GM19043 (cell line): ENCODE data around the gene OR5C1.
"Not testable (repeated sequence)": the region's sequence is repeated elsewhere in the genome, so short reads cannot be mapped to it uniquely, and the experiment has no call there.

Experiments
- ATAC-seq: cut with Tn5 transposase; IDR thresholded peaks from one replicate; pipeline ENCODE4 v1.9.1; 2021; ENCODE audit warnings: low read depth; ENCODE audit not compliant: unreplicated experiment

The OR5C1 gene

DNA sequence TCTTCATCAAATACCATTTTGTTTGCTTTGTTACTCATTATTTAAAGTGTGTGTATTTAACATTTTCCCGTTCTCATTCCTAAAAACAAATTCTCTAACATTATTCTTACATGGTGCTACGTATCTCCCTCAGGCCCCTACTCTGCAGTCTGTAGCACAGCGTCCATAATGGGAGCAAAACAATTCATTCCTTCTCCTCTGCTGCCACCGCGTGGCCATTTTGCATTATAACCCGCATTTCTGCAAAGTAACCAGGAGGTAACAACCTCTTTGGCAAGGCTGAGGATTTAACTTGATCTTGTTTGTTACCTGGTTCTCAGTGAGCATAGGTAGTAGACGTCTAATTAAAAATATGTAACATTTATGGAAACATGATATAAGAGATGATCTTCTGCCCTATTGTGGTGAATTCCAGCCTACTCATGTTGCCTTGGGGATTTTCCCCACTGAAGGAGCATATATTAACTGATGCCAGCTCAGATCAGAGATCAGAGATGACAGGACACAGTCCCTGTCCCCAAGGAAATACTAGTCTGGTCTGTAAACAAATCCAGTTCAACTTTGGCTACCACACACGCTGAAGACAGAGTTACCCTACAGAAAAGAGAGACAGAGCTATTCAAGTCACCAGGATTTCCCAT lies 21.7 kb downstream of the OR5C1 start:
- peak; percentile 71 for ATAC-seq

DNA sequence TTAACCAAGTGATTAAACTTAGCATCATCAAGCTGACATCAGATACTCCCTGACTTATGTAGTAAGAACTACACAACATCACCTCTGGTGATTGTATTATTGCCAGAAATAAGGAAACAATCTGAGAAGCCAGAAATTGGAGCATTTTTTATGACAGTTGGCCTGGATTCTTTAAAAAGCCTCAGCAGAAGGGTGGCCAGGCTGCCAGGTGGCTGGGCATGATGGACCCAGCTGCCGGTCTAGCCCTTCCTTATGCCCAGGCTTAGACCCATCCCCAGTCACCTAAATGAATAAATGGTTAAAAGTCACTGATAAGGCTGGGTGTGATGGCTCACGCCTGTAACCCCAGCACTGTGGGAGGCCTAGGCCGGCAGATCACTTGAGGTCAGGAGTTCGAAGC lies 24.0 kb downstream of the OR5C1 start:
- no peak for ATAC-seq

DNA sequence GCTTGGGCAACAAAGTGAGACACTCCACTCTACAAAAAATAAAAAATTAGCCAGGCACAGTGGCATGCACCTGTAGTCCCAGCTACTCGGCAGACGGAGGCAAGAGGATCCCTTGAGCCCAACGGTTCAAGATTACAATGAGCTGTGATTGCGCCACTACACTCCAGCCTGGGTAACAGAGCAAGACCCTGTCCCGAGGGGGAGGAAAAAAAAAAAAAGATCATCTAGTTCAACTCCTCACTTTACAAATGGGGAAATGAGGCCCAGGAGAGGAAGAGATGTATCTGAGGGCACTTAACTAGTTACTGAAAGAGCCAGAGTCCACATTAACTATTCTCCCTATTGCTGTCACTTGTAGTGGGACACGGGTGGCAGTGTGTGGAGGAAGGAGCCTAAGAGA lies 25.8 kb downstream of the OR5C1 start:
- no peak for ATAC-seq

DNA sequence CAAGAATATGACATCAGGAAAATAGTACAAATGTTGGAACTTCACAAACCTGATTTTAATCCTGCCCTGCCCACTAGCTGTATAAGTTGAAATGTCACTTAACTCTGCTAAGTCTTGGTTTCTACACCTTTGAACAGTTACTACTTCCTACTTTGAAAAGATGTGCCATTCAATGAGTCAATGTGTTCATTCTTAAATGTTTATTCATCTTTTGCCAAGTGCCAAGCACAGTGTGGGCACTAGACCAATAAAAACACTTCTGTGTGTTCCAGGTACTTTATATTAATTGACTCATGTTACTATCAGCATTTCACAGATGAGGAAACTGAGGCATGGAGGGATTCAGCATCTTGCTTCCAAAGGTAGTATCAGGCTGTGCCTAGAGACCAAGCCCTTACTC lies 26.8 kb downstream of the OR5C1 start:
- ATAC-seq, result no peak

DNA sequence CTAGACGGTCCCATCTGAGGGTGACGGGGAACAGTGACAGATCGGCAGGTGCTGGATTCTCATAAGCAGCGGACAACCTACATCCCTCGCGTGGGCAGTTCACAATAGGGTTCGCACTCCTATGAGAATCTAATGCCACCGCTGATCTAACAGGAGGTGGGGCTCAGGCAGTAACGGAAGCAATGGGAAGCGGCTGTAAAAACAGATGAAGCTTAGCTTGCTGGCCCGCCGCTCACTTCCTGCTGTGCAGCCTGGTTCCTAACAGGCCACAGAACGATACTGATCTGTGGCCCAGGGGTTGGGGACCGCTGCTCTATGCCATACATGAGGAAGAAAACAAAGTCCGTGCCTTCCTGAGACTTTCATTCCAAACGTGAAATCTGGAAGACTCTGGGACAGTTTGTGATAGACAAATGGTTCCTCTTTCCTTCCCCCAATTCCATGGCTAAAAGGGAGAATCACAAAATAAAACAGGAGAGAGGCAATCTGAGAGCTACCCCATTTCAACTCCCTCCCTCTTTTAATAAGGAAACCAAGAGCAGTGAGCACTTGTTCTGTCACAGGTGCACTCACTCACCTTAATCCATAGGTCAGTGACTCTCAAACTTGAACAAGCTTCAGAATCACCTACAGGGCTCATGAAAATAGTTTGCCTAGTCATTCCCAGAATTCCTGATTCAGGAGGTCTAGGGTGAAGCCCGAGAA lies 27.6 kb downstream of the OR5C1 start:
- ATAC-seq, result no peak

DNA sequence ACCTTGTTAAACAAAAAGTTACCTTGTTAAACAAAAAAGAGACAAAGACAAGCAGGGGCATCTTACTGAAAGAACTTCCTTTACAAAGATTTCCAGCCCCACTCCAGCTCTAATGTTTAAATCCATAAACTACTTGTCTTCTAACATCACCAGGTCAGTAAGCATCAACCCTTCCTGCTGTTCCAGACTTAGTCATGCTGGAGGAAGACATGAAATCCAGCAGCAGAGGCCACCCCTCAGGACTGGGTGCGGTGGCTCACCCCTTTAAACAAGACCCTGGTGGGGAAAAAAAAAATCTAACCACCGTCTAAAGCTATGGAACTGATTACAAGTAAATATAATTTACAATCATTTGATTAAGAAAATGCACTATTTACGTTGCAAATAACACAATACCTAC lies 30.6 kb downstream of the OR5C1 start:
- ATAC-seq, result no peak

DNA sequence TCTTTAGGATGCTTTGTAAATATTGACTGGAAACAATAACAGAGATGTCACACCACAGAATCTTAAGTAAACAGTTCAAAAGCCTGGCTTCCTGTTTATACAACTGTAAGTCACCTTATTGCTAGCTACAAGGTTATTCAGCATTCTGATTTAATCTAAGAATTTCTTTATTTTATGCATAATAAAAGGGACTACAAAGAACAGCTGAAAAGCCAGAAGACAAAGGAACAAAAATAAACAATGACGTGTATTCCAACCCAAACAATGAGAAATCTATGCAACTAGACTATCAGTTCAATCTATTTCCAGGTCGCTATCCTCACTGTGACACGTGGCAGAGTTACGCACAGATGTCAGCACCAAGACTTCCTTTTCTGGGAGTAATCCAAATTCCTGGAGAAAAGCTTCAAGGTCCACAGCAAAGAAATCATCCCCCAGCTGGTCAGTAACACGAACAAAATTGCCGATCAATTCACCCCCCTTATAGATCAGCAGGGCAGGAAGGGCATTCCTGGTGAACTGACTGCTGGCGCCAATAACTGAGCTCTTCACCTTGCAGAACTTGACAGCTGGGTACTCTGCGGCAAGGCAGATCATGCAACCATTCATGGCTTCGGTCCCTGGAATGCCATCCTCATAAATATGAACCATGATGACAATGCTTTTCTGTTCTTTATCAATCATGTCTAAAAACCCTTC lies 31.2 kb downstream of the OR5C1 start:
- no peak for ATAC-seq

DNA sequence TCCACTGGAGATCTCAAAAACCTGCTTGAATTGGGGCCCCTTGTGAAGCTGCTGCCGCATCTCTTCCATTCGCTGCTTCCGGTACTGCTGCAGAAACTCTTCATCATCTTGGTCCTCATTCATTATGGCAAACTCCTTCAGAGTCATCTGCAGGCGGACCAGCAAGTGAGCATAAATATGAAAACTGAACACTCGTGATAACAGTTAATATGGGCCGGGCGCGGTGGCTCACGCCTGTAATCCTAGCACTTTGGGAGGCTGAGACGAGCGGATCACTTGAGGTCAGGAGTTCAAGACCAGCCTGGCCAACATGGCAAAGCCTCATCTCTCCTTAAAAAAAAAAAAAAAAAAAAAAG lies 31.7 kb downstream of the OR5C1 start:
- ATAC-seq, result no peak

DNA sequence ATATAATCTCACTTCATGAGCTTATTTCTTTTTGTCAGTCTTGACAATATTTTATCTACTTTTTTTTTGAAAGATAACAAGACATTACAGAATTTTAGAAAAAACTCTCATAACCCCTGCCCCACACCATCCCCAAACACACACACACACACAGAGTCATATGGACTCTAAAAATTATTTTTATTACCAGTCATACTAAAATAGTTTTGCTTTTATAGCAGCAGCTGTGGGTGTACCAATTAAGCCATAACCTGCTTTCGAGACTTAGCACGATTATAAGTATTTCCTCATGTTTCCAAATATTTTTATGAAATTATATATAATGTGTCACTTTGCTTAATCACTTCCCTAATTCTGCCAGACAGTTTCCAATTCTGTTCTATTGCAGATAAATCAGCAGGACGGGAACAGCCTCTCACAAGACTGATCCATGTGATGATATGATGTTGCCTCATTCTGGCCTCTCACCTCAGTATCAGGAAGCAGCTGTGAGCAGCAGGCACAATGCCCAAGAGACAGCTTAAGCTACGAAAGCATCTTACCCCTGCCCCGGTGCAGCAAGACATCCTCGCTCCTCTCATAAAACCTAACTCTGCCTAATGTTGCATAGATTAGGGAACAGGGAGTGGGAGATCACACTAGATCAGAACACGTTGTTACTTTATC lies 32.7 kb downstream of the OR5C1 start:
- no peak for ATAC-seq

DNA sequence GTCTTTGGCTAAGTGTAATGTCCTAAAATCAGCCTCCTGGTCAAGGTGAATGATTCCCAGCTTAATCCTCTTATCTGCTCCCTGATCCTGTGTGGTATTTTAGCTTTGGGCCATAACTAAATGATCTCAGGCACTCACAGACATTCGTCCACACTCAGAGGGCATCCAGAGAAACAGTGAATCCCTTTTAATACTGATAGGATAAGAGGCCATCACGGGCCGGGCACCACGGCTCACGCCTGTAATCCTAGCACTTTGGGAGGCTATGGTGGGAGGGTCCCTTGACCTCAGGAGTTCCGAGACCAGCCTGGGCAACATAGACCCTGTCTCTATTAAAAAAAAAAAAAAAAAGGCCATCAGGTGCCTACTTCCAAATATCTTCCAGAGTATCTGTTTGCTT lies 33.3 kb downstream of the OR5C1 start:
- ATAC-seq, result no peak

DNA sequence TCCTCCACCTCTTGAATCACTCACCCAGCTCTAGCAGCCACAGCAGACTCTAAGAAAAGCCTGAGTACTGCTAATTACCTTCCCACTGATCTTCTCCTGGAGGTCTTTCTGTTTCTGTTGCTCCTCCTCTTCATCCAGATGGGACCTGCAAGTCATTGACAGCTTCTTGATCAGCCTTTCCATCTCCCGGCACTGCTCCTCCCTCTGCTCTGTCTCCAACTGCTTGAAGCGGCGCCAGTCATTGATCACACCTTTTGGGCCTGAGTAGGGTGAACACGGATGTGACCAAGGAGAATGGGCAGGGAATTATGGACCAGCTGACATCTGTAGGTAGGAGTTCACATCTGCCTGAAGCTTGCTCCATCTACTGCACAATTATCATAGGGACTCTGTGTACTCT lies 34.2 kb downstream of the OR5C1 start:
- no peak for ATAC-seq

DNA sequence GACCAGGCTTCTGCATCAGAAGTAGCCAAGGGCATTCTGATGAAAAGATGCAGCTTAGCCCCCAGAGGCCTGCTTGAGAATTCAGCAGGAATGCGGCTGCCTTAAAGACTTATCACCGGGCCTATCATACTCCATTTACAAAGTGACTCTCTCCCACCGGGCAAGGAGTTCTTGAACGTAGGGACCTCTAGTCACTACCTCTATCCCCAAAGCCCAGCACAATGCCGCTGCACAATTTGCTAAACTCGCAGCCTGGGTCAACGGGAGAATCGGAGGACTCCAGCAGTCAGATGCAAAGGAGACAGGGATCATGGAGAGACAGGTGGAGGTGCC lies 39.0 kb downstream of the OR5C1 start:
- ATAC-seq, result peak; percentile 13

DNA sequence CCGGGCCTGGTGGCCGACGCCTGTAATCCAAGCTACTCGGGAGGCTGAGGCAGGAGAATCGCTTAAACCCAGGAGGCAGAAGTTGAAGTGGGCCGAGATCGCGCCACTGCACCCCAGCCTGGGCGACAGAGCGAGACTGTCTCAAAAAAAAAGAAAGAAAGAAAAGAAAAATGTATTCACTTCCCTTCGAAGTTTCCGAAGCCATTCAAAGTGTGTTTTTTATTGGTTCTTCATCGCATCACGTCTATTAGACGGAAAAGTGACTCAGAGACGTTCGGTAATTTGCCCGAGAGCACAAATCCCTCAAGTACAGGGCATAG lies 40.2 kb downstream of the OR5C1 start:
- ATAC-seq, result not testable (repeated sequence)

DNA sequence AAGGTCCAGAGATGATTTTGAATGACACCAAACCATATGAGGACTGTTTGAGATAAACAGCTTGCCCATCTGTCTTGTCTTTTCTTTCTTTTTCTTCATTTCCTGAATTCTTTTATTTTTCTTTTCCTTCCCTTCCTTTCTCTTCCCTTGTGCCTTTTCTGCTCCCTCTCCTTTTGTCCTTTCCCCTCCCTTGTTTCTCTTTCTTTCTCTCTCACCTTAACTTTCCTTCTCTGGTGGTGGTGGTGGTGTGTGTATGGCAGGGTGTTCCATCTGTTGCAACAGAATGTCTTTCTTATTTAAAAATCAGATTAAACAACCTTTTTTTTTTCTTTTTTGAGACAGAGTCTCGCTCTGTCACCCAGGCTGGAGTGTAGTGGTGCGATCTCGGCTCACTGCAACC lies 43.5 kb downstream of the OR5C1 start:
- ATAC-seq, result no peak

DNA sequence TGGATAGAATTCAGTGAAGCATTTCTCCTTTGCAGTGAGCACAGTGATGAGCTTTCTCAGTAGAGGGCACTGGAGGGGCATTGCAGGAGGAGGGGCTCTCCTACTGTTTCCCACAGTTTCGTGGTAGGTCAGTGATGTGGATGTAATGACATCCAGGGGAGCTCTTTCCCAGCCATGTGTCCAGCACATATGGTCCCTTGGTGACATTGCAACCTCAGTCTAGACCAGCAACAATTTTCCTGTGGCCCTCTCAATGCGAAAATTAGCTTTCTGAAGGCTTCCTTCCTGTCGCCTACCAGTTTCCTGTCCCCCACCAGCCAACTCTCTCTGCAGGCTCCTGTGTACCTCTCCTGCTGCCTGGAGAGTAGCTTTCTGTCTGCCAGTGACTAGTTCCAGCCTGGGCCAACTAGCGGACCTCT lies 46.6 kb downstream of the OR5C1 start:
- ATAC-seq, result no peak

DNA sequence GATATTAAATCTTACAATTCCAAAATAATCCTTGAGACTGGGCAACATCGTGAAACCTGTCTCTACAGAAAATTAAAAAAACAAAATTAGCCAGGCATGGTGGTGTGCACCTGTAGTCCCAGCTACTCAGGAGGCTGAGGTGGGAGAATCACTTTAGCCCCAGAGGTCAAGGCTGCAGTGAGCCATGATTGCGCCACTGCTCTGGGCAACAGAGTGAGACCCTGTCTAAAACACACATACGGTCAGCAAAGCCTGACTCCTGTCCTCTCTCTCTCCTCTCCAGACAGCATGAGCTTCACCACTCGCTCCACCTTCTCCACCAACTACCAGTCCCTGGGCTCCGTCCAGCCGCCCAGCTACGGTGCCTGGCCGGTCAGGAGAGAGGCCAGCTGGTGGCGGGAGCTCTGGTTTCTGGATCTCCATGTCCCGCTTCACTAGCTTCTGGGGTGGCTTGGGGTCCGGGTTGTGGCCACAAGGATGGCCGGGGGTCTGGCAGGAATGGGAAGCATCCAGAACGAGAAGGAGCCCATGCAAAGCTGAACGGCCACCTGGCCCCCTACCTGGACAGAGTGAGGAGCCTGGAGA lies 48.6 kb downstream of the OR5C1 start:
- no peak for ATAC-seq

DNA sequence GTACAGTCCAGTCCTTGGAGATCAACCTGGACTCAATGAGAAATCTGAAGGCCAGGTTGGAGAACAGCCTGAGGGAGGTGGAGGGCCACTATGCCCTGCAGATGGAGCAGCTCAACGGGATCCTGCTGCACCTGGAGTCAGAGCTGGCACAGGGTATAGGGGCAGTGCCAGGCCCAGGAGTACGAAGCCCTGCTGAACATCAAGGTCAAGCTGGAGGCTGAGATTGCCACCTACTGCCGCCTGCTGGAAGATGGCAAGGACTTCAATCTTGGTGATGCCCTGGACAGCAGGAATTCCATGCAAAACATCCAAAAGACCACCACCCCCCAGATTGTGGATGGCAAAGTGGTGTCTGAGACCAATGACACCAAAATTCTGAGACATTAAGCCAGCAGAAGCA lies 49.7 kb downstream of the OR5C1 start:
- not testable (repeated sequence) for ATAC-seq
